ENCODE data around the gene ACACA.

The ACACA gene

GRCh38 chr17:37293770-37294169 is 112.9 kb downstream of the ACACA start:
- TF ChIP-seq ARNTL (CRISPR knock-in tag; IDR thresholded peaks at IDR 0.05; ENCODE audit: borderline replicate concordance, low read depth): no peak
- no peak for TF ChIP-seq CSRNP3 (CRISPR knock-in tag; IDR thresholded peaks at IDR 0.05)
- TF ChIP-seq ZNF70 (CRISPR knock-in tag; IDR thresholded peaks at IDR 0.05): no peak
- no peak for TF ChIP-seq ZFP30 (CRISPR knock-in tag; IDR thresholded peaks at IDR 0.05)
- TF ChIP-seq TCF4 (CRISPR knock-in tag; IDR thresholded peaks at IDR 0.05; ENCODE audit: borderline replicate concordance): no peak
- no peak for TF ChIP-seq PATZ1 (CRISPR knock-in tag; IDR thresholded peaks at IDR 0.05; ENCODE audit: borderline replicate concordance)
- TF ChIP-seq ZNF8 (CRISPR knock-in tag; IDR thresholded peaks at IDR 0.05): no peak
- no peak for TF ChIP-seq POU6F1 (CRISPR knock-in tag; IDR thresholded peaks at IDR 0.05; ENCODE audit: borderline replicate concordance, low read depth)
- TF ChIP-seq SNAI2 (CRISPR knock-in tag; IDR thresholded peaks at IDR 0.05): no peak
- no peak for TF ChIP-seq TSHZ2 (CRISPR knock-in tag; IDR thresholded peaks at IDR 0.05)
- no peak for TF ChIP-seq PPARA (CRISPR knock-in tag; IDR thresholded peaks at IDR 0.05; ENCODE audit: borderline replicate concordance)
- no peak for TF ChIP-seq GLIS3 (CRISPR knock-in tag; IDR thresholded peaks at IDR 0.05)
- TF ChIP-seq ZC3H10 (CRISPR knock-in tag; IDR thresholded peaks at IDR 0.05): no peak
- TF ChIP-seq ESRRG (CRISPR knock-in tag; IDR thresholded peaks at IDR 0.05): no peak
- no peak for TF ChIP-seq CREB5 (CRISPR knock-in tag; IDR thresholded peaks at IDR 0.05; ENCODE audit: low read depth)
- TF ChIP-seq ZFP3 (CRISPR knock-in tag; IDR thresholded peaks at IDR 0.05): no peak
- TF ChIP-seq CSDC2 (CRISPR knock-in tag; IDR thresholded peaks at IDR 0.05): no peak
- no peak for TF ChIP-seq RARB (CRISPR knock-in tag; IDR thresholded peaks at IDR 0.05)
- TF ChIP-seq ISL1 (CRISPR knock-in tag; IDR thresholded peaks at IDR 0.05): no peak

GRCh38 chr17:37292429-37293139 is 114.1 kb downstream of the ACACA start:
- ATAC-seq: no peak
- TF ChIP-seq ZNF565 (CRISPR knock-in tag; conservative IDR thresholded peaks at IDR 0.05; ENCODE audit: low read depth) (no peak), TCF4 (CRISPR knock-in tag; IDR thresholded peaks at IDR 0.05; ENCODE audit: borderline replicate concordance) (no peak), ARNTL (CRISPR knock-in tag; IDR thresholded peaks at IDR 0.05; ENCODE audit: borderline replicate concordance, low read depth) (no peak), ZFP3 (CRISPR knock-in tag; IDR thresholded peaks at IDR 0.05) (no peak), OSR1 (CRISPR knock-in tag; IDR thresholded peaks at IDR 0.05) (no peak), TOX (CRISPR knock-in tag; IDR thresholded peaks at IDR 0.05; ENCODE audit: borderline replicate concordance) (no peak), ZNF70 (CRISPR knock-in tag; IDR thresholded peaks at IDR 0.05) (no peak), CSRNP3 (CRISPR knock-in tag; IDR thresholded peaks at IDR 0.05) (no peak), POU6F1 (CRISPR knock-in tag; IDR thresholded peaks at IDR 0.05; ENCODE audit: borderline replicate concordance, low read depth) (no peak), SNAI2 (CRISPR knock-in tag; IDR thresholded peaks at IDR 0.05) (no peak), ZNF8 (CRISPR knock-in tag; IDR thresholded peaks at IDR 0.05) (no peak), PATZ1 (CRISPR knock-in tag; IDR thresholded peaks at IDR 0.05; ENCODE audit: borderline replicate concordance) (no peak), ZC3H10 (CRISPR knock-in tag; IDR thresholded peaks at IDR 0.05) (no peak)

More at GRCh38 chr17:37293770-37294169, 112.9 kb downstream of the ACACA start:
- no peak for ATAC-seq
